Kidney (tissue), 14 donors: Measurements from ENCODE around the gene NRG2. TPM values are rescaled to one million over a fixed set of nuclear protein-coding genes. Genes with fewer than 3 reads are reported as not detected.

ENCODE experiments used
- DNase-seq, 5 donors: peaks; one replicate each; pipeline ENCODE4 v3.0.0-alpha.2; 2013 to 2020
- FAIRE-seq: peaks from 2 replicates; lab custom pipeline; 2012; peaks lifted over from hg19 to GRCh38; lab: Jason Lieb, UNC
- H3K27ac ChIP-seq, 2 donors: one replicate each; pipeline ENCODE4 v1.7.0; 2013; ENCODE audit warnings: low read depth in 2 of 2, low read length in 2 of 2, inconsistent platforms in 1 of 2
- H3K27me3 ChIP-seq: one replicate; pipeline ENCODE4 v1.7.1; 2013; ENCODE audit warnings: low read length, inconsistent platforms; ENCODE audit not compliant: control insufficient read depth, insufficient read depth
- H3K36me3 ChIP-seq, 3 donors: one replicate each; pipeline versions ENCODE4 v1.7.0 to v1.7.1; 2013; ENCODE audit warnings: low read length in 3 of 3, control low read depth in 1 of 3, inconsistent platforms in 1 of 3; ENCODE audit not compliant: insufficient read depth in 3 of 3, control insufficient read depth in 2 of 3
- H3K4me1 ChIP-seq, 3 donors: one replicate each; pipeline versions ENCODE4 v1.7.0 to v1.7.1; 2013; ENCODE audit warnings: low read length in 3 of 3, inconsistent platforms in 1 of 3, low read depth in 1 of 3; ENCODE audit not compliant: control insufficient read depth in 2 of 3, insufficient read depth in 2 of 3
- H3K4me3 ChIP-seq, 3 donors: one replicate each; pipeline versions ENCODE4 v1.7.0 to v1.8.1; 2013; ENCODE audit warnings: low read length in 3 of 3, control low read depth in 1 of 3, inconsistent platforms in 1 of 3
- H3K9ac ChIP-seq, 3 donors: one replicate each; pipeline versions ENCODE4 v1.7.0 to v1.7.1; 2013; ENCODE audit warnings: low read length in 3 of 3, control low read depth in 1 of 3, inconsistent platforms in 1 of 3
- H3K9me3 ChIP-seq, 3 donors: one replicate each; pipeline versions ENCODE4 v1.7.0 to v1.7.1; 2013; ENCODE audit warnings: low read length in 3 of 3, control low read depth in 1 of 3, inconsistent platforms in 1 of 3; ENCODE audit not compliant: control insufficient read depth in 2 of 3, insufficient read depth in 1 of 3
- intact Hi-C: fragments of 100-400 bp; cut with DNase I; formaldehyde crosslinking; loops from one replicate; pipeline ENCODE4 v1.11.1; 2022
- polyA plus RNA-seq: library from polyadenylated mRNA; stranded (reverse); fragments of 350-450 nt; fragmentation: Illumina TruSeq; extraction: RNeasy Lipid Tissue Mini Kit (QIAGEN cat#74804); gene quantifications from one replicate; pipeline ENCODE4 v1.2.3, GENCODE V29; 2014; ENCODE audit warnings: low read depth, low replicate concordance; ENCODE audit not compliant: insufficient read depth
- total RNA-seq: library from RNA; stranded (reverse); fragmentation: NEBNext Ultra II Directional; extraction: Animal tissue kit (Norgen Biotek cat#: 25700); gene quantifications from one replicate; pipeline ENCODE4 v1.2.1, GENCODE V29; 2021
- TF ChIP-seq, protein P1 (sequence below): IDR thresholded peaks from 3 replicates; pipeline ENCODE4 v1.5.1; 2012; ENCODE audit warnings: mild to moderate bottlenecking, moderate library complexity, borderline replicate concordance; ENCODE audit not compliant: insufficient read depth; ENCODE audit errors: extremely low read depth
- donor health status: control.
- donor health status: control.
- donor health status: control.
- donor health status: control.
- donor health status: control.
- donor health status: DM: yes; HTN: yes; CAD: no.
- donor health status: Normal renal cell carcinoma (clear cell type).

NRG2 gene
- total and polyA plus RNA-seq, 2 donors from 2014 or later, result 1.9 to 4.6 TPM

DNA sequence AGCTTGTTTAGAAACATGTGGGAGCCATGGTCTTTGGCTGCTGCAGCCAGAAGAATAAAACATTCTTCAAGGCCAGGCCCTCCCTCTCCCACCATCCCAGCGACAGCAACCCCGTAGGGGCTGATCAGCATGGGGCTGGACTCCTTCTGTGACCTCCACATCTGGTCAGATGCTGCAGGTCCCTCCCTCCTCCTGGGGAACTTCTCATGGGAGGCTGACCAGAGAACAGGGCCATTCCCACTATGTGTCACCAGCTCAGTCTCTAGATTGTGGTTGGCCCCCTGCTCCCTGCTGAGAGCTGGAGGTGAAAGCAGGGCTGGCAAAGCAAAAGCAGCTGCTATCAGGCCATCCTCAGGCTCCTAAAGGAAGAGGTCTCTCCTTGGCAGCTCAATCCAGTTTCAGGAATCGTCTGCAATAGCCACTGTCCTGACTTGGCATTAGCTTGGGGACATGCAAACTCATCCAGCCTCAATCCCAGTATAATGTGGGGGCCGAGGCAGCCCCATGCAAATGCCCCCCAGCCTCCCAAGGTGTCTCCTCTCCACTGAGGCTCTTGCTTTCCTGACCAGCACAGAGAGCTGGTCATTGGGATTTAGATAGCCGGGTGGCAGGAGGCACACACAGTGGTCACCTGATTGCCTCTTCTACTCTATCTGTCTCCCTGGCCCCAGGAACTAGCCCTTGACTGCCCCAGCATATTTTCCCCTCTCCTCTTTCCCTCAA, 81.5 kb downstream of the NRG2 start:
- intact Hi-C loops, result no loop called here
- TF ChIP-seq, protein P1, sequence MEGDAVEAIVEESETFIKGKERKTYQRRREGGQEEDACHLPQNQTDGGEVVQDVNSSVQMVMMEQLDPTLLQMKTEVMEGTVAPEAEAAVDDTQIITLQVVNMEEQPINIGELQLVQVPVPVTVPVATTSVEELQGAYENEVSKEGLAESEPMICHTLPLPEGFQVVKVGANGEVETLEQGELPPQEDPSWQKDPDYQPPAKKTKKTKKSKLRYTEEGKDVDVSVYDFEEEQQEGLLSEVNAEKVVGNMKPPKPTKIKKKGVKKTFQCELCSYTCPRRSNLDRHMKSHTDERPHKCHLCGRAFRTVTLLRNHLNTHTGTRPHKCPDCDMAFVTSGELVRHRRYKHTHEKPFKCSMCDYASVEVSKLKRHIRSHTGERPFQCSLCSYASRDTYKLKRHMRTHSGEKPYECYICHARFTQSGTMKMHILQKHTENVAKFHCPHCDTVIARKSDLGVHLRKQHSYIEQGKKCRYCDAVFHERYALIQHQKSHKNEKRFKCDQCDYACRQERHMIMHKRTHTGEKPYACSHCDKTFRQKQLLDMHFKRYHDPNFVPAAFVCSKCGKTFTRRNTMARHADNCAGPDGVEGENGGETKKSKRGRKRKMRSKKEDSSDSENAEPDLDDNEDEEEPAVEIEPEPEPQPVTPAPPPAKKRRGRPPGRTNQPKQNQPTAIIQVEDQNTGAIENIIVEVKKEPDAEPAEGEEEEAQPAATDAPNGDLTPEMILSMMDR, result no peak
- H3K27ac ChIP-seq, result no peak overlapping the region
- H3K4me1 ChIP-seq, result no peaks in the 10 kb centered on the region
- no peak overlapping the region for H3K9ac ChIP-seq
- FAIRE-seq, result no peak
- no peak overlapping the region for H3K4me3 ChIP-seq
- no peaks in the 10 kb centered on the region for H3K9me3 ChIP-seq
- peak in 1 of 5 donors; percentile 48 for DNase-seq
- H3K36me3 ChIP-seq, result no peaks in the 10 kb centered on the region
- no peaks in the 10 kb centered on the region for H3K27me3 ChIP-seq

DNA sequence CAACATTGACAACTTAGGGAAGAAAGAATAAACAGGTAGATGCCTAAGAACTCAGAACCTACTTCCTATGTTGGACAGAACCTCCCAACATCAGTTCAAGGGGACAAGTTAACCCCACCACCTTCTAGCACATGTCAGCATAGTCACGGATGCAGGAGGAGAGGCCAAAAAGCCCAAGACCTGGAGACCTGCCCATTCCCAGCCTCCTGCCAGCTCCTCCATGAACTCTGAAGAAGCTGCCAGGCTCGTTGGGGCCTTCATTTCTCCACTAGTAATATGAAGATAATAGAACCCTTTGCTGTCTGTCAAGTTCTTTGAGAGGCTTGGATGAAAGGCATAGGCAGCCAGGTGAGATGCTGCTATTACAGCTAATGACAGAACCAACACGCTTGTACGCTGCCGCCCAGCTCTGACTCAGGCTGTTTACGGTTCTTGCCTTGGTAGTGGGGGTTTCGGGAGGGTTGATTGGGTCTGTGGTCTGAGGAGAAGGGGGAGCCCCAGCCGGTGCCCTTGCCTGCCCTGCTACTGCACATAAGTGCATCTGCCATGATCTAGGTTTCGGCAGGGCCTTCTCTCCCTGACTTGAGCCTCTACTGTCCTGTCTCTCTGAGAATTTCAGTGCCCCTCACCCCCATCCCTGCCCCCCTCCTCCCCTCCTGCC, 82.2 kb downstream of the NRG2 start:
- Histone ChIP-seq H3K36me3 (no peaks in the 10 kb centered on the region), H3K4me1 (peaks cover 0 to under 1% (median 0%) of the 10 kb centered on the region in 3 donors), H3K9ac (no peak overlapping the region), H3K27me3 (no peaks in the 10 kb centered on the region), H3K9me3 (no peaks in the 10 kb centered on the region), H3K4me3 (no peak overlapping the region), H3K27ac (no peak overlapping the region)
- FAIRE-seq (no peak), DNase-seq (no peak)
- TF ChIP-seq, protein P1, result no peak
- intact Hi-C loops, result no loop called here

DNA sequence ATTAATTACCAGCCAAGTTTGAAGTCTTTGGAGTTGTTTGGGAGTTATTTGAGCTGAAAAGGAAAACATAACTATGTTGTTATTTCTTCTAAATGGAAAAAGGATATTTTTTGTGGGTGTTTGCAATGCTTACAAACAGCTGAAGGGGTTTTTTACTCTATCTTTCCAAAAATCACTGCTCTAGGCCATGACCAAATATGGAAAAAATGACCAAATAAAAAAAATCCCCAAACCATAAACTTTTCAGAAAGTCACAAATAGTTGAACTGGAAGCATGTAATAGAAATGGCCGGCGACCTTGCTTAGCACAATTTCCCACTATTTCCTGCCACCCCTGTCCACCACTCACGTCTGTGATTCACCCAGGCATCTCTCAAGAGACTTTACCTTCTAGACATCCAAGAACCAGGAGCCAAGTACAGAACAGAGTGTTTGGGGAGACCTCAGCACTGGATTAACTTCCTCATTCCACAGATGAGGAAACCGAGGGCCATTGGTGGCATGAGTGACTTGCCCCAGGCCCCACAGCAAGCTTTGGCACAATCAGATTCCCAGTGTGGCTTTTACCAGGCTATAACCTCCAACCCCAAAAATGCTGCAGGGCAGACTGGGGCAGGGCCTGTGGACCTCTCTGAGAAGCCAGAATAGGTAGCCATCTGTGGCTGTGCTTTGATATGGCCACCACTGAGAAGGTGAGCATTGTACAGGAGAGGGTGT, 84.5 kb downstream of the NRG2 start:
- no peaks in the 10 kb centered on the region for H3K27me3 ChIP-seq
- DNase-seq (no peak), FAIRE-seq (no peak)
- H3K36me3 ChIP-seq, result no peaks in the 10 kb centered on the region
- peaks cover 0 to 5% (median 0%) of the 10 kb centered on the region in 3 donors for H3K4me1 ChIP-seq
- TF ChIP-seq, protein P1, result no peak
- no peak overlapping the region for H3K4me3 ChIP-seq
- intact Hi-C loops, result no loop called here
- no peak overlapping the region for H3K27ac ChIP-seq
- H3K9ac ChIP-seq, result no peak overlapping the region
- no peaks in the 10 kb centered on the region for H3K9me3 ChIP-seq
